Activated effector memory CD4-positive, alpha-beta T cell treated with anti-CD3 and anti-CD28 coated beads, Interleukin-2, amount 50 U/mL, for 16 hours (primary cell): Measurements from ENCODE around the gene BMP2K.
"Not testable (repeated sequence)": the region's sequence is repeated elsewhere in the genome, so short reads cannot be mapped to it uniquely, and the experiment has no call there.

ENCODE experiments used
- DNase-seq: peaks from one replicate; pipeline ENCODE4 v3.0.0-alpha.2; 2020

The BMP2K gene

DNA sequence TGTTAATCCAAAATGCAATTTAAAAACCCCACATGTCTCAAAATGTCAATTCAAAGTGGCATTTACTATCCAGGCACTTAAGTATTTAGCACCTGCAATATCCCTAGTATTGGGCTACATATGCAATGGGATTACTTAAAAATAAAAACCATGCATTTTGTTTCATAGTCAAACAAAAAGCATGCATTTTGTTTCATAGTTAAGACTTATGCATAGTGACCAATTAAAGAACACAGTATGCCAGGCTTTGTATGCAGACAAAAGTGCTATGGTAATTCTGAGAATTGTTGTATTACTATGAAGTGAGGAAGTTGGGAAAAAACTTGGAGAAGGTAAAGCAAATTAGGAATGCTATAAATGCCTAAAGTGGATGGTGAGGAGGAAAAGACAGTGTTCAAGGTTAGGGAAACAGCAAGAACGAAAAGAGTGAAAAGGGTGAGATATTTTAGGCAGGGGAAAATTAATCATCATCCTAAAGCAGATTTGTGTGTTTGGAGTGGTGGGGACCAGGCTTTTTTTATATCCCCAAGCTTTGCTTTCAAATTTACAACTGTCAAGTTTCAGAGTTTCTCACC lies 10.6 kb upstream of the BMP2K start:
- DNase-seq, result no peak

GRCh38 chr4:78766026-78766425 lies 10.1 kb upstream of the BMP2K start:
- DNase-seq, result no peak

- DNase-seq, result no peak
Measured at GRCh38 chr4:78766650-78767049, 9.5 kb upstream of the BMP2K start.

DNA sequence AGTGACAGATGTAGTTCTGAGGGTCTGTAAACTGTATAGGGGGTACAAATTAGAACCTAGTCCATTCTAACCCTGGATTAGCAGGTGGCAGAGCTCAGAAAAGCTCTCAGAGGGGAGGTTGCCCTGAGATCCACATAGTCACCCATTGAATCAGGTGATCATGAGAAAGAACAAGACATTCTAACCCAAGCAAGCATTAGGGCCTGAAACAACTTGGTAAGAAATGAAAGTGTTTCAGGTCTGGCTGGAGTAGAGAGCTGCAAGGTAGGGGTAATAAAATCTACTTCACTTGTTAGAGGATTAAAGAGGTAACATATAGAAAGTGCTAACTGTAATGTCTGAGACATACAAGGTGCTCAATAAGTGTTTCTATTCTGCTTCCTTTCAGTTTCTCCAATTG lies 8.8 kb upstream of the BMP2K start:
- DNase-seq, result no peak

- no peak for DNase-seq
Measured at GRCh38 chr4:78768452-78769180, 7.5 kb upstream of the BMP2K start.

DNA sequence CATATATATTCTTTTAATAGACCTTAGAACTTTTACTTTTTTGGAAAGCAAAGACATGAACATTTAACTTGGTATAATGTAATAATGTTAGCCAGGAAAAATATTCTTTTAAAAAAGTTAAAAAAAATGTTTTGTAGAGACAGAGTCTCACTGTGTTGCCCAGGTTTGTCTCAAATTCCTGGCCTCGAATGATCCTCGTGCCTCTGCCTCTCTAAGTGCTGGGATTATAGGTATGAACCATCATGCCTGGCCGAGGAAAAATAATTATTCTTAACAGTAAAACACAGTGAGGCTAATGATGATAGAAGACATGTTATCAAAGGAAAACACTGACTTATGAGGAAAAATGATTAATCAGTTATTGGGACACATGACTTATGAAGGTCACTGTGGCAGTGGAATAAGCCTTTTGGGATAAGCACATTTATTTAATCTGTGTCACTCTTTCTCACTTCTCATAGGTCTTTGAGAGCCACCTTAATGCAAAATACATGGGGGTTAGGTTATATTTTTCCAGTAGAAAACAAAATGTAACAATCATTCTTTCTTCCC lies 6.0 kb upstream of the BMP2K start:
- DNase-seq, result no peak

DNA sequence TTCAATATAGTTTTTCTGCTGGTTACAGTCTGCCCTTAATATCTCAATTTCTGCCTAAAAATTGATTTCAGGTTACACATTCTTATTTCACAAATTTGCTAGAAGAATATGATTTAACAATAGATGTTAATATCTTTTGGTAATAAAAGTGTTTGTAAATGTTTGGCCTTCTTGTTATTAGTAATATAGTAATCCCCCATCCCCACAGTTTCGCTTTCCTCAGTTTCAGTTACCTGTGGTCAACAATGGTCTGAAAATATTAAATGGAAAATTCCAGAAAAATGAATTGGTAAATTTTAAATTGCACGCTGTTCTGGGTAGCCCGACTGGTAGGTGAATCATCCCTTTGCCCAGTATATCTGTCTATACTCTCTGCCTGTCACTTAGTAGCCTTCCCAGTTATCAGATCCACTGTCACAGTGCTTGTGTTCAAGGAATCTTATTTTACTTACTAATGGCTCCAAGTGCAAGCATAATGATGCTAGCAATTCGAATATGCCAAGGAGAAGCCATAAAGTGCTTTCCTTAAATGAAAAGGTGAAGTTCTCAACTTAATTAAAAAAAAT lies 3.5 kb upstream of the BMP2K start:
- no peak for DNase-seq

- DNase-seq, result no peak
Measured at GRCh38 chr4:78774417-78774816, 1.7 kb upstream of the BMP2K start.

GRCh38 chr4:78775303-78776078 lies 659 bp upstream of the BMP2K start:
- DNase-seq, result peak; percentile 95

GRCh38 chr4:78776729-78777575 lies 802 bp downstream of the BMP2K start:
- peak; percentile 80 for DNase-seq

- DNase-seq, result no peak
Measured at GRCh38 chr4:78777576-78777940, 1.4 kb downstream of the BMP2K start.

DNA sequence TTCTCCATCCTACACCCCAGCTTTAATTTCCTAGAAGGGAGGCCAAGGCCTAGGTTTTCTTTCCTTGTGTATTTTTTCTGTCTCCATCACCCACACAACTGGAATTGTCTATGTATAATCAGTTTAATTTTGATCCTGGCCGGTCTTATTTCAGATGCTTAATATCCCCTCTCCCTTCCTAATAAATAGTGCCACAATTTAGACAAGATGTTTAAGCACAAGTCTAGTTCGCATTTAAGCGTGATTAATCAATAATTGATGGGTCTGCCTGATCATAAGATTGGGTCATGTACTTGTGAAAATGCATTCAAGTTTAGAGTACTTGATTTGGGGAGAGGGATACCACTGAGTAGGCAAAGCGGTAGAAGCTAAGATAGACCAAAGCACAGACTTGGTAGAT lies 2.4 kb downstream of the BMP2K start:
- DNase-seq, result no peak

DNA sequence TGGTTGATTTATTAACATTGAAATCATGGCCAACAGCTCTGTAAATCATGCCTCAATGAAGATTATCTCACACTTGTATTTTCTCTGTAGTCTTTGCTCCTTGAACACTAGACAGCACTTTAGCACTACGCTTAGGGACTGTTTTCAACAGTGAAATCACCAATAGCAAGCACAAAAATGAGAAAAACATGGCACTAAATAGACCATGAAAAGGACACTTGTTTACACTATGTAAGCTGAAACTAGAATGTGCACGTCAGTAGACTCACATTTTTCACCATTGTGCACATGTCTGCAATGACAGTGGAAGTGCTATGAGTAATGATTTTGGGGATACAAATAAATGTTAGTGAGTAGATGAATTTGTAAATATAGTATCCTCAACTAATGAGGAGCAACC lies 3.1 kb downstream of the BMP2K start:
- no peak for DNase-seq

- DNase-seq, result no peak
Measured at GRCh38 chr4:78780093-78780492, 3.9 kb downstream of the BMP2K start.

DNA sequence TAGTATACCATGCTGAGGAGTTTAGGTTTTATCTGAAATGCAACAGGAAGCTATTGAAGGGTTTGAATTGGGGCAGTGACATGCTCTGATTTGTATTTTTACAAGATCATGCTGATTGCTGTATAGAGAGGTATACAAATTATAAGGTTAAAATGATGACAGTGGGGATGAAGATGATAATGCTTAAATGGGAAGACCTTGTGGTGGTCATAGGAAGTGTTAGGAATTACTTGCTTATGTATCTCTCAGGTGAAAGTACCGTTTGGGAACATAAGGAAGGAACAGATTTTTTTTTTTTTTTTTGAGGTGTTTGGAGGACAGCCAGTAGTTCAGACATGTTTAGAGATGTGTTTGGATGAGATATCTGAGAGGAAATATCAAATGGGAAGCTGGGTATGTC lies 5.0 kb downstream of the BMP2K start:
- DNase-seq, result no peak

DNA sequence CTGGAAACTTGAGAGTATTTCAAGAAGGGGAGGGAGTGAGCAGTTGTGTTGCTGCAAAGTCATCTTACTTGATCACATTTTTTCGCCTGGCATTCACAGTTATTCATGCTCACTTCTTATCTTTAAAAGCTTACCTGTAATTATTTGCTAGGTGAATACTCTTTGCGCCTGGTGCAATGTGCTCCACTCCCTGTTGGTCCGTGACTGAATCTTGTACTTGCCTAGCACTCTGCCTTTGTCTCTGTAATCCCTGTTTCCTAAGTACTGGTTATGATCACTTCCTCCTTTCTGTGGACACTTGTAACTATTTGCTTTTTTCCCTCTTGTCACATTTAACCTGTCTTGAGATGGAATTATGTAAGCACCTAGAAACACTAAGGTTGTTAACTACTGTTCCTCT lies 5.8 kb downstream of the BMP2K start:
- DNase-seq, result no peak

DNA sequence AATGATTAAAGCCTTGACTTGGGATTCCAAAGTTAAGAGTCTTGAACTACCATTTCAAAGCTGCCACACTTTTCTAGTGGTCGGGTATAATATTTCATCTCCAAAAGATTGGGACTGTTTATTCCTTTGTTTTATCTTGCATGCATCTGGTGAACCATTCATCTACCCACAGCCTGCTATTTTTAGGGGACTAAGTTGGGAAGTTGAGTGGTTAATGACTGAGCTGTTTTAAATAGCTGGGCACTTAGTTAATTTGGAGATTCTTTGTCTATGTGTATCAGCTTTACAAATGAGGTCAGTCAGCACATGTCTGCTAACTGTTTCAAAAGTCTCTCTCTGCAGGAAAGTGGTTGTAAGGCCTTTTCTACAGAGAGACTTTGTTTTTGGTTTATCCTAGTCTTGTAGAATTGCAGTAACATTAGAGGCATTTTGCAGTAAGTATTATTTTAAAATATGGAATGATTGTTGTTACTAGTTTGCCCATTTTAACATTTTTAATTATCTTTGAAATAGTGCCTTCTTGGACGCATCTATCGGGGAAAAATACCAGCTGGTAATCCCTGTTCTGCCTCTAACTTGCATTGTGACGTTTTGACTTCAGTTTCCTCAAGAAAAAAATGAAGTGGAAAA lies 8.2 kb downstream of the BMP2K start:
- DNase-seq, result no peak

- no peak for DNase-seq
Measured at GRCh38 chr4:78787392-78788006, 11.3 kb downstream of the BMP2K start.

- DNase-seq, result no peak
Measured at GRCh38 chr4:78788007-78788889, 12.1 kb downstream of the BMP2K start.

DNA sequence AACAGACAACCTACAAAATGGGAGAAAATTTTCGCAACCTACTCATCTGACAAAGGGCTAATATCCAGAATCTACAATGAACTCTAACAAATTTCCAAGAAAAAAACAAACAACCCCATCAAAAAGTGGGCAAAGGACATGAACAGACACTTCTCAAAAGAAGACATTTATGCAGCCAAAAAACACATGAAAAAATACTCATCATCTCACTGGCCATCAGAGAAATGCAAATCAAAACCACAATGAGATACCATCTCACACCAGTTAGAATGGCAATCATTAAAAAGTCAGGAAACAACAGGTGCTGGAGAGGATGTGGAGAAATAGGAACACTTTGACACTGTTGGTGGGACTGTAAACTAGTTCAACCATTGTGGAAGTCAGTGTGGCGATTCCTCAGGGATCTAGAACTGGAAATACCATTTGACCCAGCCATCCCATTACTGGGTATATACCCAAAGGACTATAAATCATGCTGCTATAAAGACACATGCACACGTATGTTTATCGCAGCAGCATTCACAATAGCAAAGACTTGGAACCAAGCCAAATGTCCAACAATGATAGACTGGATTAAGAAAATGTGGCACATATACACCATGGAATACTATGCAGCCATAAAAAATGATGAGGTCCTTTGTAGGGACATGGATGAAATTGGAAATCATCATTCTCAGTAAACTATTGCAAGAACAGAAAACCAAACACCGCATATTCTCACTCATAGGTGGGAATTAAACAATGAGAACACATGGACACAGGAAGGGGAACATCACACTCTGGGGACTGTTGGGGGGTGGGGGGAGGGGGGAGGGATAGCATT lies 19.7 kb downstream of the BMP2K start:
- not testable (repeated sequence) for DNase-seq
